Liver (tissue), 3 donors: ENCODE results near the gene METTL23.

Experiments
- CTCF ChIP-seq: fragments of 150-350 bp; IDR thresholded peaks from 2 replicates; pipeline ENCODE4 v1.5.1; 2017; ENCODE audit warnings: improper control_type of control experiment, low read depth, low read length; ENCODE audit not compliant: missing input control
- EGR1 ChIP-seq, 2 donors: IDR thresholded peaks; 2 replicates each; pipeline ENCODE4 v1.6.1; 2016 to 2018; ENCODE audit warnings: antibody characterized with exemption in 2 of 2, low read depth in 2 of 2
- HNF4G ChIP-seq: IDR thresholded peaks from 2 replicates; pipeline ENCODE4 v1.6.1; 2016; ENCODE audit warnings: antibody characterized with exemption
- RAD21 ChIP-seq, 2 donors: IDR thresholded peaks; 2 replicates each; pipeline ENCODE4 v1.6.1; 2016; ENCODE audit warnings: antibody characterized with exemption in 2 of 2, mild to moderate bottlenecking in 2 of 2
- REST ChIP-seq: IDR thresholded peaks from 2 replicates; pipeline ENCODE4 v1.6.1; 2016; ENCODE audit warnings: antibody characterized with exemption, mild to moderate bottlenecking
- SP1 ChIP-seq: IDR thresholded peaks from 2 replicates; pipeline ENCODE4 v1.6.1; 2018; ENCODE audit warnings: antibody characterized with exemption, mild to moderate bottlenecking
- TAF1 ChIP-seq: conservative IDR thresholded peaks from 2 replicates; pipeline ENCODE4 v1.6.1; 2016; ENCODE audit warnings: antibody characterized with exemption, mild to moderate bottlenecking
- donor health status: healthy.
- donor health status: healthy.

GRCh38 chr17:76688165-76688622 is 38.4 kb upstream of the METTL23 start:
- TF ChIP-seq CTCF (no peak), REST (no peak), HNF4G (no peak), RAD21 (IDR thresholded peaks at IDR 0.05) (no peak), SP1 (no peak), EGR1 (IDR thresholded peaks at IDR 0.05; ENCODE audit: low read depth in 2 of 2) (no peak), TAF1 (no peak)
